ENCODE measurements around the gene LRP3.

DNA sequence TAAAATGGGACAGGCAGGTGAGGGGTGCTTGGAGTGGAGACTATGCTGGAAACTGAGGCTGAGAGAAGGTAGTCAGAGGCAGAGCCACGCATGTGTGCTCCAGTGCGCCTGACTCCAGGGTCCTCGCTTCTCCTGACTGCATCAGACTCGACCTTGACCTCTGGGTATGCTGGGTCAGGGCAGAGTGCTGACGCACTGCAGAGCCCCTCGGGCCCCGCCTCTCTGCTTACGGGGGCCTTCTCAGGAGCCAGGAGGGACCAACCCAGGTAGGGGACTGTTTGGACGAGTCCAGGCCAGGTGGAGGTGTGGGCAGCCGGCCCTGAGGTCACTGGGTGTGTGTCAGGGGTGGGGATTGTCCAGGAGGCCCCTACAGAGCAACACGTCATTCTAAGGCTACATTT, 54.4 kb downstream of the LRP3 start:
- no peak for TF ChIP-seq CTCF (IDR thresholded peaks at IDR 0.05)
- no peak for TF ChIP-seq POLR2A (IDR thresholded peaks at IDR 0.05)

Measured in heart left ventricle (tissue), 13 donors.